HG02970 (cell line): Measurements from ENCODE around the gene KRTDAP.

ENCODE experiments used
- ATAC-seq: cut with Tn5 transposase; IDR thresholded peaks from one replicate; pipeline ENCODE4 v1.9.1; 2021; ENCODE audit warnings: mild to moderate bottlenecking, moderate library complexity, moderate number of reproducible peaks; ENCODE audit not compliant: unreplicated experiment, low FRiP score

Gene KRTDAP, protein sequence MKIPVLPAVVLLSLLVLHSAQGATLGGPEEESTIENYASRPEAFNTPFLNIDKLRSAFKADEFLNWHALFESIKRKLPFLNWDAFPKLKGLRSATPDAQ

DNA sequence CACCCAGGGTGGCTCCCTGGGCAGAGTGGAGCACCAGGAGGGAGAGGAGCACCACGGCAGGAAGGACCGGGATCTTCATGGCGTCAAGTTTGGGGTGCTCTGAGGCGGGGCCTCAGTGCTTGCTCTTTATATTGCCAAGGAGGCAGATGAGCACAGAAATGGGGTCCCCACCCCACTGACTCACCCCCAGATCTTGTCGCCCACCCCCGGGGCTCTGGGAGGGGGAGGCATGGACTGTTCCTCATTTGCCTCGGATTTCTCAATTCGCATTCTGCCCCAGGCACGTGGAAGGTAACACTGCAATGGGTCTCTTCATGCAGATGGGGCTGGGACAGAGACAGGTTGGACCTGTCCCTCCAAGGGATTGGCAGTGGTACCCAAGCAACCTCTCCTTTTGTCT, at the start of gene KRTDAP:
Gene KRTDAP (minus strand): TSS at position 101 of the 400 bp plus-strand sequence. CDS start 22 bp downstream, at position 79.
- ATAC-seq: no peak

DNA sequence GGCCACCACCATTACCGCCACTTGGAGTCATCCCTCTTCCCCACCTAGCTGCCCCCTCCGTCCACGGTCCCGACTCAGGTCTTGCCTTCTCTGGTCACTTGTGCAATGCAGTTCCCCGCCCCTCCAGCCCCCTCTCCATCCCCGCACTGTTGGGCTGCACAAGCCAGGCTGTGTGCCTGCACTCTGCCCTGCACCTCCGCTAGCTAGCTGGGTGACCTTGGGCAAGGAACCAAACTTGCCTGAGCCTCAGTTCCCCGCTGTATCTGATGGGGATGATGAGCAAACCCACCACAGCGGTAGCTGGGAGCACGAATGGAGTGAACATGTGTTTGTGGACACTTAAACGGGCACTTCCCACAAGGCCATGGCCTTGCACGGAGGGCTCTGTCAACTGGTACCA, 49.6 kb upstream of the KRTDAP start:
- no peak for ATAC-seq

DNA sequence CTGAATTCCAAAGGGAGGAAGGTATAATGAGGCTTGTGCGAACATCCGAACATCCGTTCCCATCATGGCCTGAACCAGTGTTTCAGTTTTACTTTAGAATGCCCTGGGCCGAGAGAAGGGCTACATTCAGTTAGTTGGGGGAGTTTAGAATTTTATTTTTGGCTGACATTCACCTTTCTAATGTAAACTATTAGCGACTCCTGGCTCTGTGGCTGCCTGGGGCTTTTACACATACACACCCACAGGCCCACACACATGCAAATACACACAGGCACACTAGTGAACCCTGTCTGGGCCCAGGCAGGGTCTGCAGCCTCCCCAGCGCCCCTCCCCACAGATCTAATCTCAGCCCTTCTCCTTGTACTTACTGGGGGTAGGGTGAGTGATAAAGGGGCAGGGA, 49.0 kb upstream of the KRTDAP start:
- no peak for ATAC-seq

DNA sequence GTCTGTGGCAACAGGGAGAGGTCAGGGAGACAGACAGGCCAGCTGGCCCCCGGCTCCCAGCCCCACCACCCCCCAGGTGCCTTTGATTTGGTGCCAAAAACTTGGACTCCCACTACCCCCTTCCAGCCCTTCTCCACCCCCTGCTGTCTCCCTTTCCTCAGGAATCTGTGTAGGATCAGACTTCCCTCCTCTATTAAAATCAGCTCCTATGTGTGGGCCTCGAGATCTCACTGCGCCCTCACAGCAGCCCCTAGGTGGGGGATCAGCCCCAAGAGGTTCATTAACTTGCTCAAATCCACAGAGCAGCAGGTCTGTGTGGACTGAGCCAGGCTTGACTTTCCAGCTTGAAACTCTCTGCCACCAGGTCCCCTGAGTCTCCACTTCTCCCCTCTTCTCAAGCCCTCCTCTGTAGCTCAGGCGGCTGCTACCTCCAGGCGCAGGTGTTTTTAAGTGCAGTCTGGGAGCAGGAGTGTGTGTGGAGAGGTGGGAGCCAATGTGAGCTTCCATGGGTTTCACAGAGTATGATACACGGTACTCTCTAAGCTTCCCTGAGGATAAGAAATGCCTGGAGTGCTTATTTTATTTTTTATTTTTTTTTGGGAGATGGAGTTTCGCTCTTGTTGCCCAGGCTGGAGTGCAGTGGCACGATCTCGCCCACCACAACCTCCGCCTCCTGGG, 44.7 kb upstream of the KRTDAP start:
- no peak for ATAC-seq

DNA sequence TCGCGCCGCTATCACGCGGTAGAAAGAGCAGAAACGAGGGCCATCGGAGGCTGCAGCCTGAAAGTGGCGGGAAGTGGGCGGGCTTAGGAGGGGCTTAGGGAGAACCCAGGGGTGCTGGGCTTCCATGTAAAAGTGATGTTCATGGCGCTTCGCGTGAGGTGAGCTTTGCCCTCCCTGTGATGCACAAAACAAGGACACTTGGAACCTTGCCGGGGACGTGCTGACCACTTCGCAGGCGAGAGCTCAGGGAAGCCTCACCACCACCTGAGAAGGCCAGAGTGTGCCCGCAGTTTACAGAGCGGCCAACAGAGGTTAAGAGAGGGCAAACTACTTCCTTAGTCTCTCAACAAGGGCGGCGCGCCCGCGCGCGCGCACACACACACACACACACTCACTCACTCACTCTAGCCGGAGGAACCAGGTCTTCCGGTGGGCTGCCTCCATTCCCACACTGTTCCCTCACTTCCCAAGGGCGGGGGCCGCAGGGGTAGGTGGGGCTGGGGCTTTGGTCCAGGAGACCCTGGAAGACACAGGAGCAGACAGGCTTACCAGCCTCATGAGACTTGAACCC, 43.6 kb upstream of the KRTDAP start:
- no peak for ATAC-seq

DNA sequence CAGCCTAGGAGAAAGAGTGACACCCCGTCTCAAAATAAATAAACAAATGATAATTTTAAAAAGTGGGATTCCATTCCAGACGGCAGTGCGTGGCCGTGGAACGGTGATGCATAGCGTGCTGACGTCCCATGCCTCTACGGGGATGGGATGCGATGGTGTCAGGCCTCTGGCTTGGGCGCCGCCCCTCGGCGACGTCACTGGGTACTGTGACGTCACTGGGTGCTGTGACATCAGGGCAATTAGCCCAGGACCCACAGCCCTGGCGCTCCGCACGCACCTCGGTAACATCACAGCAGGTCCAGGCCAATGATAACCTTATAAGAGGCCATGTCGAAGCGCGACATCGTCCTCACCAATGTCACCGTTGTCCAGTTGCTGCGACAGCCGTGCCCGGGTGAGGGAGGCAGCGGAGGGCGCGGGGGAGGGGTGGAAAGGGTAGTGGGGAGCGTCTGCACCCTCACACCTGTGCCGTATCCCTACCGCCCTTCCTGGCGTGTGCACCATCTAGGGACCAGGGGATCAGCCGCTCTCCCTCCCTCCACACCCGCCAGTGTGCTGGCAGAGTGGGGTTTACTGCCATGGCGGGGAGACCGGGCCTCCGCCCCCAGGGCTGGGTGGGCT, 43.0 kb upstream of the KRTDAP start, which contains the start of gene GAPDHS:
Gene GAPDHS (plus strand): TSS at position 256 of the 621 bp plus-strand sequence. CDS start 72 bp downstream, at position 328.
- no peak for ATAC-seq

DNA sequence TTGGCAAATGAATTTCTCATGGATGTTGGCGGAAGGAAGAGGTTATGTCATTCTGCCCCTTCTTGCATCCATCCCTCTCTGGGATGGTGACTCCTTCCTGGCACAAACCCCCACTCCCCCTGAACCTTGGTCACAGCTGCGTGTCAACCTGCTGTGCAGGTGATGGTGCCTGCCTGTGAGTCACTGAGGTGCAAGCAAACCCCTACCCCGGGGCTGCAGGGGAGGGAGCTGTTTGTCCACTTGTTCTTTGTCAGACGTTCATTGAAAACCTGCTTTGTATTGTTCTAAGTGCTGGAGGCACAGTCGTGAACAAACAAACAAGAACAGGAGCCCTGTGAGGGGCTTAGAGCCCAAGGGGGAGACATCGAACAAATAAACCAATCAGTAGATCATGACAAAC, 41.0 kb upstream of the KRTDAP start:
- ATAC-seq: no peak

DNA sequence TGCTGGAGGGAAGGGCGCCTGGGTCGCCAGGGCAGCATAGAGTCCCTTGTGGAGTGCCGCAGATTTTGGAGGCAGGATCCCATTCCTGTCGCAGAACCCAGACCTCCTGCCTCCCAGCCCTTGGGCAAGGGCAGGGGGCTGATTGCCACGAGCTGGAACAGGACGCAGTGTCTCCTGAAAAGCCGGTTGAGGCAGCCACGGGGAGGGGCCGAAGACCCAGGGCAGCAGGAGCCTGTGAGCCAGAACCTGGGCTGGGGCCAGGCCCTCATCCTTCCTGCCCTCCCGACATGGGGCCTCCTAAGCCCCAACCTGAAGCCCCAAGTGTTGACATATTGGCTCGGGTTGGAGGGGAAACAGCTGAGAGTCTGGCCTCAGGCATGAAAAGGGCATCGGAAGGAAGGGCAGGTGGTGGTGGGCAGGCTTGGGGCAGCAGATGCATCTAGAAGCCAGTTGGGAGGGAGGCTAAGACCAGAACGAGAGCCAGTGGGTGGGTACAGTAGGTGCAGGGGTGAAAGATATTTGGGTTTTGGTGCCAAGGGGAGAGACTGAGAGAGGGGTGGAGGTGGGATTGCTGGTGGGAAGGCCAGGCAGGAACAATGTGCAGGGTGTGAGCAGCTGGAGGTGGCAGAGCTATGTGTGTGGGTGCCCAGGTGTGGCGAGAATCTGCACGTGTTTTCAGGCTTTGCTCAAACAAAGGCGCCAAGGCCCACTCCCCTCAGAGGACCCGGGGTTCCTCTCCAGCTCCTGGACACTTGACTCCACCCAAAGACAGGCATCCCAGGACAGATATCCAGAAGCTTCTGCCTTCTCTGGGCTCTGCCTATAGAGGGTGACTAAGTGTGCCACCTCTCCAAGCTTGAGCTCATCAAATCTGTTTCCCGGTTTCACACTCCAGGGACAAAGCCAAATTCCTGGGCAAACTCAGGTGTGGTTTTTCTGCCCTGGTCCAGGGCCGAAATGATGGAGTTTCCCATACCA, 39.3 kb upstream of the KRTDAP start:
- no peak for ATAC-seq

DNA sequence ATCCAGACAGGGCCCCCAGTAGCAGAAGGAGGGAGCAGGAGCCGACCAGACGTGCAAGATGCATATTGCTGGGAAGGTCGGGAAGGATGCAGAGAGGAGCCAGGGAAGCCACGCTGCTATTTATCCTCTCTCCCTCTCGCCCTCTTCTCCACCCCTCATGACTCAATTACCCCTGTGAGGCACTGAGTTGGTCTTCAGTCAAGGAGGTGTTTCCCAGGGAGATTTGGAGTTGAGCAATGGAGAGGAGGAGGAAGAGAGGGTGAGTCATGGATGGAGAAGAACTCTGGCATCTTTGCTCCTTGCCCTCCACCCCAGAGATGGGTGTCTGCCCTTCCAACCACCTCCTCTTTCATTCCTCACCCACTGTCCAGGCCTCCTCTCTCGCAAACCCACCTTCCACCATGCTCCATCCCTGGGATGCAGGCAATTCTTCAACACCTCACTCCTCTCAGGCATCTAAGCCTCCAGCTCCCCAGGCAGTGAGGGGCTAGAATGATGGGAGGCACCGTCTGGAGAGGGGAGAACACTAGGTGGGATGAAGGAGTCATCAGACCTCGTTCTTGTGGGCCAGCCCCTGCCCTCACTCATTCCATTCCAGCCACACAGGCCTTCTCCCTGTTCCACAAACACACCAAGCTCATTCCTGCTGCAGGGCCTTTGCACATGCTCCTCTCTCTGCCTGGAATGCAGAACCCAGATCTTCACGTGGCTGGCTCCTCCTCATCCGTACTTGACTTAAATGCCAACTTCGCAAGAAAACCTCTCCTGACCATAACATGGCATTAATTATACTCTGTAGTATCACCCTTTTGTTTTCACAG, 38.2 kb upstream of the KRTDAP start, which contains the start of gene SBSN:
Gene SBSN (minus strand): TSS at position 94 of the 821 bp plus-strand sequence. CDS start 30 bp downstream, at position 64.
- no peak for ATAC-seq

DNA sequence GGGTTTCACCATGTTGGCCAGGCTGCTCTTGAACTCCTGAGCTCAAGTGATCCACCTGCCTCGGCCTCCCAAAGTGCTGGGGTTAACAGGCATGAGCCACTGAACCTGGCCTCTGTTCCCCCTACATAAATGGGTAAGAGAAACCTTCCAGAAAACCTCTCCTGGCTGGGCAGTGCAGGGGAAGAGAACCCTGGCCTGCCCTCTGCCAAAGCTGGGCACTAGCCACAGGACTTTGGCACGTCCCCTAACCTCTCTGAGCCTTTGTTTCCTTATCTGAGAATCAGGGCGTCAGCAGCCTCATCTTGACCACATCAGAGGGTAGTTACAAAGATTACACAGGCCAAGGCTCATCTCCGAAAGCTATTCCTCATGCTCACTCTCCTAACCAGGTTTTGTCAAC, 35.6 kb upstream of the KRTDAP start:
- ATAC-seq: no peak

DNA sequence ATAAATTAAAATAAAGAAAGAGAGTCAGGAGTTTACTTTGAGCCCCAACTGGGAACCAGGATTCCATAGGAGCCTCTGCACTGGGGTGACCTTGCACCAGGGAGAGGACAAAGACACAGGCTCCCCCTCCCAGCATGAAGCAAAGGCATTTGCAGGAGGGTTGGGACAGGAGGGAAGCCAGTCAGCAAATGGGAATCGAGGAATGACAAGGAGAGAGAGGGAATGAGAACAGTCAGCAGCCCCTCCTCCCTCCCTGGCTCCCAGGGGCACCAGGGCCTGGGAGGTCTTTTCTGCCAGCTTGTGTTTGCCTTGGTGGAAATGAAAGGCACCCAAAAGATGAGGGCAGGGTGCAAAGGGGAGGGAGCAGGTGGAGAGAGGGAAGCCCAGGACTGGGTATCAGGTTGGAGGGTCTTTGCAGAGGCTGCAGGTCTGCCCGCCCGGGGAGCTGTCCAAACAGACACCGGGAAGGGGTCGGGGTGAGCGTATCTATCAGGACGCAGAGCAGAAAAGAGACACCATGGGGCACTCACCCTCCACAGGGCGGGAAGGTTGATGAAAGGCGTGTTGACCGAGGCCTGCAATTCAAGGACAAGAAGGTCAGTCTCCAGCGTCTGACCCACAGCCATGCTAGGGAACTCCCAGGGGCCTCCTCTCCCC, 34.0 kb upstream of the KRTDAP start:
- ATAC-seq: no peak

DNA sequence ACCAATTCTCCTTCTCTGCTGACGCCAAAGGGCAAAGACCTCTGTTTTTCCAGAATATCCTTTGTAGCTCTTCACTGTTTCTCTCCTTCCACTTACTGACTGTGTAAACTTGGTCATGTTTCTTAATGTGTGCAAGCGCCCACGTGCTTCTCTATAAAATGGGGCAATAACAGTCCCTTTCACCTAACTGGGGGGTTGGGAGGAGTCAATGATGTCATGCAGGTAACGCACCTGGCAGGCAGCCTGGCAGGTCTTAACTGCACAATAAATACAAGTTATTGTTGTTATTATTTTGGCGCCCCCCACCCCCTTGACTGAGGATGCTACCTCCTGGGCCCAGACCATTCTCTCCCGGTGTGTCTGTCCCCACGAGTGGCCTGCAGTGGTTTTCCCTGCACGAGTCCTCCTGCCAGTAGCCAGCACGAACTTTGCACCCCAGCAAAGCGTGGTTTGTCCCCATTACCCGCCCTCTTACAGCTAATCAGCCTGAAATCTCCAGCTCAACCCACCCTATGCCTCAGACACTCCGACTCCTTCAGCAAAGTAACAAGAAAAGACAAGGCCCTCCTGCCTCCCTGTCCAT, 32.6 kb upstream of the KRTDAP start:
- ATAC-seq: no peak

DNA sequence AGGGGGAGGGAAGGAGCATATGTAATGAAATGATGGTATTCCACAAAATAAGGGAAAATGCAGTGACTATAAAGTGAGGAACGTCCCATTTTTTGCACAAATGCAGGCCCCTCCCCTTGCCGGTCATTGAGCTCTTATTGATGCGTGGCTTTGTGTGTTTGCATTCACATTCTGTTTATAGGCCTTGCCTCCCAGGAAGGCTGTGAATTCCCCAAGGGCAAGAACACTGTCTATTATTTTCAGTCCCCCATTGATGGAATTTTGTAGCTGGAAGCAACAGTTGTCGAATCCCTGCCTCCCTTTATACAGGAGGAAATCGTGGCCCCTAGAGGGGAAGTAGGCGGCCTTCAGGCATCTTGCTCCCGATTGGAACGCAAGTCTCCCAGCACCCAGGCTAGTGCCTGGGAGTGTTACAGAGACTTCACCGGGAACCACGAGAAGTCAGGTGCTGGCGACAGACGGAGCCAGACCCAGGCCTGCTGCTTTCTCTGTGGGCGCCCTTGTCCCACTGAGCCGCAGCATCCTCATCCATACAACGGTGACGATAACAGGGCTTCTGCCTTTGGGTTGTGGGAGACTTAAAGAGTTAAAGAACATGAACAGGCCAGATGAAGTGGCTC, 31.0 kb upstream of the KRTDAP start:
- no peak for ATAC-seq

DNA sequence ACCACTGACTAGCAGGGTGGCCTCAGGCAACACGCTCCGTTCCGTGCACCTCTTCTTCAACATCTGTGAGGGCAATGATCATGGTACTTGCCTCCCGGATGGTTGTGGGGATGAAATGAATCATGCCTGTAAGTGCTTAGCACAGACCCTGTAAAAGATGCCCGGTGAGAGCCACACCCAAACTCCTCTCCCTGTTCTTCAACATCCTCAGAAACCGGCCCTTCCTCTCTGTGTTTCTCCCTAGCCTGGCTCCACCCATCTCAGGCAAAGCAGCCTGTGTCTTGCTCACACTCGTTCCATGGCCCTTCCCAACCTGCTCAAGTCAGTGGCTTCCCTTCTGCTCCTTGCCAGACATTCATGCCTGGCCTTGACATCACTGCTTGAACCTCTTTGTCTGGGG, 29.0 kb upstream of the KRTDAP start:
- no peak for ATAC-seq

DNA sequence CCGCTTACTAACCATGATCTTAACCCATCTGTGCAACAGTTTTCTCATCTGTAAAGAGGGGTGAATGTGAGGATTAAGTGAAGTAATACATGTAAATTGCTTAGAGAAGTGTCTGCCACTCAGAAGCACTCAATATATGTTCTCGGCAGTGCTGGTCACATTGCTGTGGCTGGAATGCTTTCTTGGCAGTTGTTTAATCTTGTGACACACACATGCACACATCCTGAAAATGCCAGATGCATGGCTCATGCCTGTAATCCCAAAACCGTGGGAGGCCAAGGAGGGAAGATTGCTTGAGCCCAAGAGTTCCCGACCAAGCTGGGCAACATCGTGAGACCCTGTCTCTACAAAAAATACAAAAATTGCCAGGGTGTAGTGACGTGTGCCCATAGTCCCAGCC, 28.0 kb upstream of the KRTDAP start:
- no peak for ATAC-seq

DNA sequence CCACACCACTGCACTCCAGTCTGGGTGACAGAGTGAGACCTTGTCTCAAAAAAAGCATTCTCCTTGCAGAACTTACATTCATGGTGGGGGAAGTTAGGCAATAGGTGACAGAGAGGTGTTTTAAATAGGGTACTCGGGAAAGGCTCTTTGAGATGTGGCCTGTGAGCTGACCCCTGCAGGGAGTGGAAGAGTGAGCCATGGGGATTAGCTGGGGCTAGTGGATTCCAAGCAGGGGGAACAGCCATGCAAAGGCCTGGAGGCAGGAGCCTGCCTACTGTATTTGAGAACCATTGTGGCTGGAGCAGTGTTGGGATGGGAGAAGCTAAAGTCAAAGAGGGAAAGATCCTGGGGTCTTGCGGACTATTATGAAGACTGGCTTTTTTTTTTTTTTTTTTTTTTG, 27.1 kb upstream of the KRTDAP start:
- no peak for ATAC-seq

DNA sequence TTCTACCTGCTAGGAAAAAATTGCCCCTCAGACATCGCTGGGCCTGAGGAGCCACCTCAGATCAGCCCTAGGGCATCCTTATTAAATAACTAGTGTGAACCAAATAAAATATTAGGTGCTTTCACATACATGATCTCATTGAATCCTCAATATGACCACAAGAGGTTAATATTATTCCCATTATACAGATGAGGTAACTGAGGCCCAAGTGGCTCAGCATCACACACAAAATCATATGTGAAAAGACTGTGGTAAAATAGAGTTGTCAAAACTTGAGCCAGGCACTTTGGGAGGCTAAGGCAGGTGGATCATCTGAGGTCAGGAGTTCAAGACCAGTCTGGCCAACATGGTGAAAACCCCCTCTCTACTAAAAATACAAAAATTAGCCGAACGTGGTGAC, 26.0 kb upstream of the KRTDAP start:
- ATAC-seq: no peak

DNA sequence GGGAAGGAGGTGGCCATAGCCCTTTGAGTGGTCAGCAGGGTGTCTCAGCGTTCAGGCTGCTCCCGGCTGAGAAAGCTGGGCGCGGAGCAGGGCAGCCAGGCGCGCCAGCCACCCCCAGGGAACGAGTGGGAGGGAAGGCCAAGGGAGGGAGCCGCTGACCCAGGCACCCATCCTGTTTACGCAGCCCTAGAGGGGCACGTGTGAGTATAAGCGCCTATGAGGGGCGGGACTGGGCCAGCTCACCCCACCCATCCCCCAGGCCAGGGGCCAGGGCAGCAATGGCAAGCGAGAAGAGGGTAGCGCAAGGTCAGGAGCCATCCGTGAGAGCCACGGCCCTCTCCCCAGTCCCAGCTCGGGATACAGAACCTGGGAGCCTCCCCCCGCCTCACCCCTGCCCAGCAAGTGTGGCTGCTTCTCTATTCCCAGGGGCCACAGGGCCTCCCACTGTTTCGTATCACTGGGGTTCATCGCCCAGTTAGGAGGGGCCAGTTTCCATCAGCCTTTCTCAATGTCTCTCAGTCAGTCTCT, 24.1 kb upstream of the KRTDAP start:
- ATAC-seq: no peak
